IMR-90 (cell line): Measurements from ENCODE around the gene SEC31B. TPM values are rescaled to one million over a fixed set of nuclear protein-coding genes. Genes with fewer than 3 reads are reported as not detected.

ENCODE experiments used
- ATAC-seq: fragments of 200-7000 bp; cut with Tn5 transposase; 2 replicates; pipeline ENCODE4 v1.9.1; 2020; ENCODE audit warnings: low read depth, mild to moderate bottlenecking, moderate library complexity
- BruUV-seq: library from RNA; stranded (reverse); fragments of 400-500 nt; replicated peaks from 2 replicates; lab custom pipeline; 2021; lab: Mats Ljungman, UMichigan
- CTCF ChIA-PET: fragments of 300-600 bp; formaldehyde crosslinking; extraction: SDS; loops from one replicate; lab custom pipeline; 2021; ENCODE audit warnings: antibody characterized with exemption; lab: Yijun Ruan, JAX
- POLR2A ChIA-PET: fragments of 300-600 bp; sonication (Branson Sonifier 250); formaldehyde crosslinking; loops from one replicate; lab custom pipeline; 2022; ENCODE audit warnings: antibody characterized with exemption; ENCODE audit not compliant: unreplicated experiment; lab: Charles Lee
- DNase-seq: peaks from one replicate; pipeline ENCODE4 v3.0.0; 2013
- H2AFZ ChIP-seq: replicated peaks from 2 replicates; pipeline ENCODE3; 2013; ENCODE audit warnings: low read length, mild to moderate bottlenecking; ENCODE audit not compliant: poor library complexity
- H2AK5ac ChIP-seq: 2 replicates; pipeline ENCODE4 v1.6.1; 2013; ENCODE audit warnings: low read depth, low read length, inconsistent platforms
- H2AK9ac ChIP-seq: replicated peaks from 2 replicates; pipeline ENCODE3; 2013; ENCODE audit warnings: mild to moderate bottlenecking, low read depth, low read length, moderate library complexity; ENCODE audit not compliant: poor library complexity
- H2BK120ac ChIP-seq: 2 replicates; pipeline ENCODE4 v1.6.1; 2013; ENCODE audit warnings: low read depth, low read length, inconsistent platforms
- H2BK15ac ChIP-seq: 3 replicates; pipeline ENCODE4 v1.6.1; 2013; ENCODE audit warnings: low read depth, low read length, inconsistent platforms
- H2BK20ac ChIP-seq: 2 replicates; pipeline ENCODE4 v1.6.1; 2013; ENCODE audit warnings: low read depth, mild to moderate bottlenecking, inconsistent platforms, low read length, moderate library complexity
- H2BK5ac ChIP-seq: 2 replicates; pipeline ENCODE4 v1.6.1; 2013; ENCODE audit warnings: mild to moderate bottlenecking, low read depth, low read length, inconsistent platforms; ENCODE audit not compliant: poor library complexity, severe bottlenecking
- H3K14ac ChIP-seq: replicated peaks from 2 replicates; pipeline ENCODE4 v1.6.1; 2013; ENCODE audit warnings: low read depth, low read length, inconsistent platforms
- H3K18ac ChIP-seq: 2 replicates; pipeline ENCODE4 v1.6.1; 2013; ENCODE audit warnings: low read depth, low read length, control low read depth
- H3K23ac ChIP-seq: 2 replicates; pipeline ENCODE4 v1.6.1; 2013; ENCODE audit warnings: low read depth, low read length, inconsistent platforms
- H3K27ac ChIP-seq: 2 replicates; pipeline ENCODE4 v1.5.1; 2013; ENCODE audit warnings: mild to moderate bottlenecking, control low read depth, low read length; ENCODE audit not compliant: insufficient read depth
- H3K27me3 ChIP-seq: 2 replicates; pipeline ENCODE4 v1.6.1; 2013; ENCODE audit warnings: low read length; ENCODE audit not compliant: control insufficient read depth, insufficient read depth
- H3K36me3 ChIP-seq: 2 replicates; pipeline ENCODE4 v1.6.1; 2013; ENCODE audit warnings: low read length, mixed read lengths; ENCODE audit not compliant: control insufficient read depth, insufficient read depth
- H3K4ac ChIP-seq: 2 replicates; pipeline ENCODE4 v1.6.1; 2013; ENCODE audit warnings: low read depth, low read length, inconsistent platforms
- H3K4me1 ChIP-seq: 2 replicates; pipeline ENCODE4 v1.6.1; 2013; ENCODE audit warnings: low read length, mixed read lengths; ENCODE audit not compliant: control insufficient read depth, insufficient read depth
- H3K4me2 ChIP-seq: 2 replicates; pipeline ENCODE4 v1.6.1; 2013; ENCODE audit warnings: low read depth, mild to moderate bottlenecking, control low read depth, low read length, moderate library complexity
- H3K4me3 ChIP-seq: 2 replicates; pipeline ENCODE4 v1.5.1; 2013; ENCODE audit warnings: low read depth, mild to moderate bottlenecking, control low read depth, low read length, moderate library complexity; ENCODE audit not compliant: insufficient read depth
- H3K56ac ChIP-seq: 2 replicates; pipeline ENCODE4 v1.6.1; 2013; ENCODE audit warnings: low read length, inconsistent platforms; ENCODE audit not compliant: insufficient read depth; ENCODE audit errors: extremely low read depth
- H3K79me1 ChIP-seq, 2 experiments: 2 replicates each; pipeline ENCODE4 v1.6.1; 2013; ENCODE audit warnings: low read length in 2 of 2, inconsistent platforms in 1 of 2, low read depth in 1 of 2
- H3K9ac ChIP-seq: 2 replicates; pipeline ENCODE4 v1.6.1; 2013; ENCODE audit warnings: low read depth, low read length, control low read depth
- H3K9me1 ChIP-seq: 2 replicates; pipeline ENCODE4 v1.6.1; 2013; ENCODE audit warnings: low read length, inconsistent platforms; ENCODE audit not compliant: insufficient read depth
- H3K9me3 ChIP-seq: 2 replicates; pipeline ENCODE4 v1.6.1; 2013; ENCODE audit warnings: low read length; ENCODE audit not compliant: control insufficient read depth, insufficient read depth
- H4K20me1 ChIP-seq: 2 replicates; pipeline ENCODE4 v1.6.1; 2013; ENCODE audit warnings: low read length, inconsistent platforms; ENCODE audit not compliant: insufficient read depth
- H4K5ac ChIP-seq: 2 replicates; pipeline ENCODE4 v1.6.1; 2013; ENCODE audit warnings: mild to moderate bottlenecking, low read depth, low read length, control low read depth
- H4K8ac ChIP-seq, 2 experiments: 2 replicates each; pipeline ENCODE4 v1.6.1; 2013; ENCODE audit warnings: low read depth in 2 of 2, low read length in 2 of 2, control low read depth in 1 of 2, inconsistent platforms in 1 of 2
- H4K91ac ChIP-seq: 2 replicates; pipeline ENCODE4 v1.6.1; 2013; ENCODE audit warnings: low read depth, low read length, inconsistent platforms; ENCODE audit not compliant: insufficient read depth
- CHD1 ChIP-seq: IDR thresholded peaks from 2 replicates; pipeline ENCODE4 v1.6.1; 2012; ENCODE audit warnings: low read depth, low read length, improper control_type of control experiment
- FOS ChIP-seq: fragments of 150-350 bp; IDR thresholded peaks from 2 replicates; pipeline ENCODE4 v1.6.1; 2016; ENCODE audit warnings: low read depth, low read length
- RCOR1 ChIP-seq: IDR thresholded peaks from 2 replicates; pipeline ENCODE4 v1.6.1; 2012; ENCODE audit warnings: mild to moderate bottlenecking, low read length, improper control_type of control experiment; ENCODE audit not compliant: insufficient replicate concordance
- WGBS, 2 experiments: methylation state at CpG; one replicate each; pipeline versions ENCODE4 v1.1.5 to v1.1.7; 2013; ENCODE audit warnings: missing lambda C conversion rate in 2 of 2; ENCODE audit not compliant: insufficient read length in 1 of 2; ENCODE audit errors: extremely low coverage in 2 of 2; 5-methylcytosine and 5-hydroxymethylcytosine counted together
- dilution Hi-C: fragments of 300-500 bp; cut with HindIII; formaldehyde crosslinking; loops from one replicate; pipeline ENCODE4 v1.14.3; 2018; ENCODE audit warnings: low sequenced_read_pairs; ENCODE audit not compliant: unreplicated experiment
- in situ Hi-C: fragments of 300-500 bp; cut with MboI; formaldehyde crosslinking; loops from 3 replicates; pipeline ENCODE4 v1.14.3; 2019; ENCODE audit warnings: low sequenced_read_pairs, inconsistent platforms, mixed read lengths
- intact Hi-C: fragments of 100-400 bp; cut with micrococcal nuclease; formaldehyde crosslinking; loops from 2 replicates; pipeline ENCODE4 v1.10.0; 2022
- polyA plus RNA-seq, 3 experiments: library from polyadenylated mRNA; depleted of rRNA; stranded (reverse); fragments of >200 nt; gene quantifications; 2 replicates each; pipeline ENCODE4 v1.2.3, GENCODE V29; 2012; ENCODE audit warnings: low replicate concordance in 1 of 3
- total RNA-seq: library from RNA; depleted of rRNA; stranded (reverse); fragments of >200 nt; gene quantifications from 2 replicates; pipeline ENCODE4 v1.2.3, GENCODE V29; 2012

SEC31B gene
- total and polyA plus RNA-seq, 2 of the 4 experiments (the other 2 are of a cell fraction), result 1.3 to 8.1 TPM

DNA sequence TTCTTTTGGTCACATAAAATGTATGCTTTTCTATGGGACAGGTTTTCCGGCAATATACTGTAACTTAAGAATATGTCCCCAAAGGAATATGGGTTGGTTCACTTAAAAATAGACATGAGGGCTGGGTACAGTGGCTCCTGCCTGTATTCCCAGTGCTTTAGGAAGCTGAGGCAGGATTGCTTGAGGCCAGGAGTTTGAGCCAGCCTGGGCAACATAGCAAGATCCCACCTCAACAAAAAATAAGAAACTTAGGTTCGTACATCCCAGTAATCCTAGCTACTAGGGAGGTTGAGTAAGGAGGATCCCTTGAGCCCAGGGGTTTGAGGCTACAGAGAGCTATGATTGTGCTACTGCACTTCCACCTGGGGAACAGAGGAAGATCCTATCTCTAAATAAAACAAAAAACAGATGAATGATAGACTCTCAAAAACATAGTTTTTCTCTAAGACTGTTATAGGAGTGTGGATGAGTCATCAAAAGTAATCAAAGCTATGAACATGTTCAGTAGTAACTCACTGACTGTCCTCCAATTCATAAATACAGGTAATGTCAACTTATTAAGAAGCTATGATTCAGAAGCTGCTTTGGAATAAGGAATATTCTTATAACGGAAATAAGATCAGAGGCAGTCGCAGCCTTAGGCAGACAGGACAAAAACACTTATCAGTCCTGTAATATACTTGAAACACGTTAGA is 2.6 kb upstream of the SEC31B start:
- Histone ChIP-seq H3K9ac (no peak overlapping the region), H3K27me3 (no peaks in the 10 kb centered on the region), H3K27ac (no peak overlapping the region), H3K14ac (no peak overlapping the region), H4K91ac (no peak overlapping the region), H2AK9ac (no peak overlapping the region), H3K18ac (no peak overlapping the region), H4K8ac (no peak overlapping the region), H2AK5ac (no peak overlapping the region), H4K5ac (no peak overlapping the region), H3K56ac (no peak overlapping the region), H2BK5ac (no peak overlapping the region), H3K4me2 (no peak overlapping the region), H2BK120ac (no peak overlapping the region), H3K23ac (no peak overlapping the region), H2BK15ac (no peak overlapping the region), H4K20me1 (no peaks in the 10 kb centered on the region), H3K9me3 (no peaks in the 10 kb centered on the region), H2BK20ac (no peak overlapping the region), H3K4me1 (peaks cover 5% of the 10 kb centered on the region; the same call in 1 of the 2 replicates), H2AFZ (no peak overlapping the region), H3K4me3 (no peak overlapping the region), H3K79me1 (peaks cover 6 to 17% of the 10 kb centered on the region in 2 experiments), H3K9me1 (0 out of 2 replicates have a peak, but pooled peaks cover 7% of the 10 kb centered on the region), H3K36me3 (peaks cover 25% of the 10 kb centered on the region), H3K4ac (no peak overlapping the region)
- dilution Hi-C loops (no loop called here), in situ Hi-C loops (no loop called here), intact Hi-C loops (no loop called here)
- WGBS, 2 experiments, result no CpG with 5 or more reads among the region's 5 CpGs
- POLR2A ChIA-PET, result no interaction called here
- TF ChIP-seq FOS, result peak; percentile 85
- no peak for TF ChIP-seq RCOR1
- TF ChIP-seq CHD1, result no peak
- DNase-seq (peak; percentile 55), ATAC-seq (no peak)
- no TSS peak for BruUV-seq
- CTCF ChIA-PET, result interaction anchor here (1.0 to 1.1 kb wide), 2 partner anchors 14 to 356 kb away, joined by 4 to 5 read pairs; partner anchors contain the start of gene HIF1AN
